Smooth muscle cell (in vitro differentiated cells): ENCODE data around the gene GPR135. TPM values are rescaled to one million over a fixed set of nuclear protein-coding genes. Genes with fewer than 3 reads are reported as not detected.
A peak's percentile ranks its signal among the peaks of the same experiment; 100 is the strongest.

Experiments
- DNase-seq: peaks from one replicate; lab custom pipeline; 2025; ENCODE audit not compliant: unreplicated experiment; lab: John Stamatoyannopoulos, UW
- H2AFZ ChIP-seq: fragments of 200-600 bp; sonication (generic); 2 replicates; pipeline ENCODE4 v1.6.0; 2016; ENCODE audit warnings: antibody characterized with exemption, low read depth, mild to moderate bottlenecking
- H3F3A ChIP-seq: fragments of 200-600 bp; sonication (generic); 2 replicates; pipeline ENCODE4 v1.6.0; 2017; ENCODE audit warnings: antibody characterized with exemption, low read depth
- H3K27ac ChIP-seq: fragments of 200-600 bp; sonication (generic); 2 replicates; pipeline ENCODE4 v1.5.1; 2016; ENCODE audit warnings: low read depth, mild to moderate bottlenecking
- H3K27me3 ChIP-seq: fragments of 200-600 bp; sonication (generic); 2 replicates; pipeline ENCODE4 v1.6.1; 2016; ENCODE audit warnings: low read depth, mild to moderate bottlenecking
- H3K36me3 ChIP-seq: fragments of 200-600 bp; sonication (generic); 2 replicates; pipeline ENCODE4 v1.5.1; 2016; ENCODE audit warnings: low read depth
- H3K4me1 ChIP-seq: fragments of 200-600 bp; sonication (generic); 2 replicates; pipeline ENCODE4 v1.5.1; 2016; ENCODE audit warnings: low read depth
- H3K4me2 ChIP-seq: fragments of 200-600 bp; sonication (generic); 2 replicates; pipeline ENCODE4 v1.6.0; 2016; ENCODE audit warnings: mild to moderate bottlenecking
- H3K4me3 ChIP-seq: fragments of 200-600 bp; sonication (generic); 2 replicates; pipeline ENCODE4 v1.5.1; 2016; ENCODE audit warnings: mild to moderate bottlenecking
- H3K79me2 ChIP-seq: fragments of 200-600 bp; sonication (generic); 2 replicates; pipeline ENCODE4 v1.6.0; 2016; ENCODE audit warnings: low read depth, mild to moderate bottlenecking
- H3K9ac ChIP-seq: fragments of 200-600 bp; sonication (generic); 2 replicates; pipeline ENCODE4 v1.6.0; 2016; ENCODE audit warnings: low read depth
- H3K9me3 ChIP-seq: fragments of 200-600 bp; sonication (generic); replicated peaks from 2 replicates; pipeline ENCODE4 v1.5.1; 2016; ENCODE audit warnings: low read depth
- H4K20me1 ChIP-seq: fragments of 200-600 bp; sonication (generic); 2 replicates; pipeline ENCODE4 v1.6.0; 2016; ENCODE audit warnings: low read depth
- CTCF ChIP-seq: fragments of 200-600 bp; sonication (generic); IDR thresholded peaks from 2 replicates; pipeline ENCODE4 v1.5.1; 2017; ENCODE audit warnings: borderline replicate concordance, mild to moderate bottlenecking, antibody characterized with exemption; ENCODE audit not compliant: insufficient read depth, poor library complexity, severe bottlenecking
- WGBS: methylation state at CpG from one replicate; pipeline ENCODE4 v1.1.7; 2016; ENCODE audit warnings: low lambda C conversion rate; 5-methylcytosine and 5-hydroxymethylcytosine counted together
- polyA plus RNA-seq: library from polyadenylated mRNA; unstranded; fragments of >200 nt; fragmentation: Nextera tagmentation; extraction: Ambion mirVana; gene quantifications from 2 replicates; pipeline ENCODE4 v1.2.1, GENCODE V29; 2016
- total RNA-seq: library from RNA; depleted of rRNA; stranded (reverse); fragments of >200 nt; gene quantifications from 2 replicates; pipeline ENCODE4 v1.2.3, GENCODE V29; 2014

Gene GPR135
- total and polyA plus RNA-seq, 2 experiments from 2014 or later = 1.1 to 2.1 TPM

DNA sequence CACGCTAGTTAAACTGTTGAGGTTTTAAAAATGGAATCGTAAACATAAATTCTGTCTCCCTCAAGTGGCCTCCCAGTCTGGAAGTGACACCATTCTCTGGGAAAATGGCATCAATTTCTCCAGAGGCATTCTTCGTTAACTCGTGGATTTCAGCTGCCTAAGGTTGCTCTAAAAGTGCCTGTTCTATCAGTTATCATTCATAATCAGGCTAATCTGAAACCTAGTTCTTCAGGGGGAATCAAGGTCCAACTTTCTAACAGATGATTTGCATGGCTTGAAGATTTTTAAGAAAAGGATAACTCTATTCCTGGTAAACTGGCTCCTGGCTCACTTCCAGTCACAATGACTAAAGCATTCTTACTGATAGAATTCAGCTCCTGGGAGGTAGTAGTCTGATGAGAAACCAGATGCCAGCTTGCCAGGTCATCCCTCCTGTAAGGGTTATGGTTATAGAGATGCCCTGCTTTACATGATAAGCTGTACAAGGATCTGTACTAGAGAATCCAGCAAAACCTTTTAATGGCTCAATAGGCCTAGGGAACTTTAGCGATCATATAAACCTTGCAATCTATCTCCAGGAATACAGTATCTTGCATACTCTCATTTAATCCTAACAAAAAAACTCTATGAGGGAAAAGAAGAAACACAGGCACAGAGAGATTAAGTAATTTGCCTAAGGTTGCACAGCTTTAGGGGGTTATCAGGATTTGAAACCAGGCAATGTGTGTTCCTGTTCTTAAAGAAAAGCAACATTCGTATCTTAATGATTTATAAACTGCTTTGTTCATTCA is 17.6 kb upstream of the GPR135 start:
- H3K79me2 ChIP-seq = peaks cover 62% of the 10 kb centered on the region
- no peak overlapping the region for H2AFZ ChIP-seq
- H3K4me1 ChIP-seq = peaks cover 15% of the 10 kb centered on the region
- H3K27me3 ChIP-seq = no peaks in the 10 kb centered on the region
- WGBS = 23% methylated on average over 6 of the region's 6 CpGs
- H3K9ac ChIP-seq = peak overlapping the region; percentile 76
- no peak for TF ChIP-seq CTCF
- H3K4me2 ChIP-seq = peak overlapping the region; percentile 86
- H3K4me3 ChIP-seq = peak overlapping the region; percentile 80
- H3K27ac ChIP-seq = peak overlapping the region; percentile 83
- no peaks in the 10 kb centered on the region for H3K36me3 ChIP-seq
- no peaks in the 10 kb centered on the region for H3F3A ChIP-seq
- H3K9me3 ChIP-seq = no peaks in the 10 kb centered on the region
- DNase-seq = no peak
- peaks cover 33% of the 10 kb centered on the region for H4K20me1 ChIP-seq

GRCh38 chr14:59481871-59482540 is 16.8 kb upstream of the GPR135 start:
- no peak overlapping the region for H2AFZ ChIP-seq
- no peak for TF ChIP-seq CTCF
- 82% methylated on average over 2 of the region's 2 CpGs for WGBS

DNA sequence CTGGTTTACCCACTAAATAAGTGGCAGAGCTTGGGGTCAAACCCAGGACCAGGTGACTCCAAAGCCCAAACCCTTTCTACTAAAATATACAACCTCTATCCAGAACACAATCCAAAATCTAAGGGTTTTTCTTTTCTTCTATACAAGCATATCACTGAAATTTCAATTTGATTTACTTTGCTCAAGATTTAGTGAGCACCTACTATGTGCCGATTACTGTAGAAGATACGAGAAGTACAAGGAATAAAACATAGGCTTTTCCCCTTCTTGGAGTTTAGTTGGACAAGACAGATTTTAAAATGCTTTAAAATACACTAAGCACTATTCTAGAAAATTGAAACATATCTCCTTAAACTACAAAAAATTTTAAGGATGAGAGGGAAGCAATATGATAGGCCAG is 16.2 kb upstream of the GPR135 start:
- H3K9me3 ChIP-seq = no peaks in the 10 kb centered on the region
- no peak overlapping the region for H3K27ac ChIP-seq
- peaks cover 48% of the 10 kb centered on the region for H3K79me2 ChIP-seq
- no peaks in the 10 kb centered on the region for H3K36me3 ChIP-seq
- no peaks in the 10 kb centered on the region for H3F3A ChIP-seq
- H3K4me3 ChIP-seq = no peak overlapping the region
- H2AFZ ChIP-seq = no peak overlapping the region
- no peak for TF ChIP-seq CTCF
- no peak for DNase-seq
- 99% methylated on average over 2 of the region's 2 CpGs for WGBS
- H3K4me1 ChIP-seq = peaks cover 13% of the 10 kb centered on the region
- H3K27me3 ChIP-seq = no peaks in the 10 kb centered on the region
- H3K4me2 ChIP-seq = peak overlapping the region; percentile 86
- H4K20me1 ChIP-seq = peaks cover 33% of the 10 kb centered on the region
- H3K9ac ChIP-seq = no peak overlapping the region

More at GRCh38 chr14:59481871-59482540, 16.8 kb upstream of the GPR135 start:
- H3K27ac ChIP-seq = peak overlapping the region; percentile 83
- H3K4me2 ChIP-seq = peak overlapping the region; percentile 86
- H3K27me3 ChIP-seq = no peaks in the 10 kb centered on the region
- no peaks in the 10 kb centered on the region for H3K9me3 ChIP-seq
- H3K4me3 ChIP-seq = peak overlapping the region; percentile 80
- no peaks in the 10 kb centered on the region for H3K36me3 ChIP-seq
- H3K4me1 ChIP-seq = peaks cover 15% of the 10 kb centered on the region
- peak overlapping the region; percentile 50 for H3K9ac ChIP-seq
- peaks cover 33% of the 10 kb centered on the region for H4K20me1 ChIP-seq
- no peaks in the 10 kb centered on the region for H3F3A ChIP-seq
- no peak for DNase-seq
- peaks cover 54% of the 10 kb centered on the region for H3K79me2 ChIP-seq
